Tibial nerve (tissue), 4 donors: ENCODE measurements around the gene CNTNAP5.

Experiments used
- EP300 ChIP-seq, 2 donors: sonication (generic); formaldehyde crosslinking; IDR thresholded peaks; one replicate each; pipeline ENCODE4 v1.6.1; 2017; ENCODE audit warnings: antibody characterized with exemption in 2 of 2, mild to moderate bottlenecking in 1 of 2
- POLR2A ChIP-seq, 2 donors: fragments of 450-650 bp; IDR thresholded peaks; one replicate each; pipeline ENCODE4 v1.6.1; 2017; ENCODE audit warnings: antibody characterized with exemption in 2 of 2, mild to moderate bottlenecking in 2 of 2, moderate library complexity in 2 of 2
- TF ChIP-seq, protein P1 (sequence below), 5 experiments: fragments of 200-600 bp in 3 of 5; fragments of 450-650 bp in 2 of 5; sonication (generic) in 3 of 5; IDR thresholded peaks; one replicate each; pipeline ENCODE4 v1.5.1; 2016 to 2019; ENCODE audit warnings: antibody characterized with exemption in 5 of 5, mild to moderate bottlenecking in 3 of 5, moderate library complexity in 2 of 5

DNA sequence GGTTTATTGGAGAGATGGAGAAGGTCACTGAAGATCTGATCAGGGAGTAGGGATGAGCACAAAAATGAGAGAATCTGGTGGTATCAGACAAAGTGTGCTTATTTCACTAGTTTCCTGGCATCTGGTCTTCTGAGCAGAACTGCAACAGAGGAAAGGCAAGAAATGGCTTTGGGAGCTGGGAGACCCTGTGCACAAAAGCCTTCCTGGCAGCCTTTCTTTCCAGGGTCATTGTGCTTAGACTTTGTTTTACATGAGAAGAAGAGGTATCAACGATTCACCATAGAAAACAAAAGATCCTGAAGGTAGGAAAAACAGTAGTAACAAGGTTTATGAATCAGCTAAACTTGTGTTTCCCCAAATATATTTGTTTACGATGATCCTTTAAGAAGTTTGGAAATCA is 162.9 kb downstream of the CNTNAP5 start:
- TF ChIP-seq EP300 (IDR thresholded peaks at IDR 0.05) = no peak
- TF ChIP-seq POLR2A (IDR thresholded peaks at IDR 0.05) = no peak
- TF ChIP-seq, protein P1, sequence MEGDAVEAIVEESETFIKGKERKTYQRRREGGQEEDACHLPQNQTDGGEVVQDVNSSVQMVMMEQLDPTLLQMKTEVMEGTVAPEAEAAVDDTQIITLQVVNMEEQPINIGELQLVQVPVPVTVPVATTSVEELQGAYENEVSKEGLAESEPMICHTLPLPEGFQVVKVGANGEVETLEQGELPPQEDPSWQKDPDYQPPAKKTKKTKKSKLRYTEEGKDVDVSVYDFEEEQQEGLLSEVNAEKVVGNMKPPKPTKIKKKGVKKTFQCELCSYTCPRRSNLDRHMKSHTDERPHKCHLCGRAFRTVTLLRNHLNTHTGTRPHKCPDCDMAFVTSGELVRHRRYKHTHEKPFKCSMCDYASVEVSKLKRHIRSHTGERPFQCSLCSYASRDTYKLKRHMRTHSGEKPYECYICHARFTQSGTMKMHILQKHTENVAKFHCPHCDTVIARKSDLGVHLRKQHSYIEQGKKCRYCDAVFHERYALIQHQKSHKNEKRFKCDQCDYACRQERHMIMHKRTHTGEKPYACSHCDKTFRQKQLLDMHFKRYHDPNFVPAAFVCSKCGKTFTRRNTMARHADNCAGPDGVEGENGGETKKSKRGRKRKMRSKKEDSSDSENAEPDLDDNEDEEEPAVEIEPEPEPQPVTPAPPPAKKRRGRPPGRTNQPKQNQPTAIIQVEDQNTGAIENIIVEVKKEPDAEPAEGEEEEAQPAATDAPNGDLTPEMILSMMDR (IDR thresholded peaks at IDR 0.05) = no peak
